GM19240 (cell line): ENCODE data around the gene PSMD13.
"Not testable (repeated sequence)": the region's sequence is repeated elsewhere in the genome, so short reads cannot be mapped to it uniquely, and the experiment has no call there.

Experiments
- DNase-seq: peaks from one replicate; pipeline ENCODE4 v3.0.0; 2011; ENCODE audit warnings: low spot score; ENCODE audit not compliant: insufficient read length

The PSMD13 gene

DNA sequence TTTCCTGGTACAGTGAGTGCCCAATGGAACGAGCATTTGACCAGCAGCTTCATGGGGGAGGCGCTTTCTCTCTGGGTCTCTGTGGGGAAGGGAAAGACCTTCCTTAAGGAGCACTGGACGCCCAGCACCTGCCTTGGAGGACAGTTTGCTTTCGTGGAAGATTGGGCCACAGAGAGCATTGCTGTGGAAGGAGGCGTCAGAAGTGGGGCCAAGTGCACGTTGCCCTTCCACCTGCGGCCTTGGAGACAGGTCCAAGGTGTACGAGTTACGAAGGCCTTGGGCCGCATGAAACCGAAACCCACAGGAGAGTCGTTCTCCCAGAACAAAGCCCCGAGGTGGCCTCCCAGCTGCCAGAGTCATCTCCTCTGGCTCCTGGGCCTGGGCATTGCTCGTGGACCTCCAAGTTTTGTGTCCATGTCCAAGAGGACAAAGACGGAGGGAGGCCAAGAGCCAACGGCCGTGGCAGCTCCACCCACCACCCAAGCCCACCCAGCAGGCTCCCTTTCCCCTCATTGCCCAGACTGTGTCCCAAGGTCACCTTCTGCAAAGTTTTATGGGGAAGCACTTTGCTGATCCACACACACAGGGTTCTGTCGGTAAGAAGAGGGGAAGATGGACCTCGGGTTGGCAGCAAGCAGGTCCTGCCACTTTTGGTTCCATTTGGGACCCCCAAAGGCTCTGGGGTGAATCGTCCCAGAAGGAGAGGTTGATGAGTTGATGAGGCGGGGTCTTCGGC lies 35.6 kb downstream of the PSMD13 start:
- DNase-seq: no peak

DNA sequence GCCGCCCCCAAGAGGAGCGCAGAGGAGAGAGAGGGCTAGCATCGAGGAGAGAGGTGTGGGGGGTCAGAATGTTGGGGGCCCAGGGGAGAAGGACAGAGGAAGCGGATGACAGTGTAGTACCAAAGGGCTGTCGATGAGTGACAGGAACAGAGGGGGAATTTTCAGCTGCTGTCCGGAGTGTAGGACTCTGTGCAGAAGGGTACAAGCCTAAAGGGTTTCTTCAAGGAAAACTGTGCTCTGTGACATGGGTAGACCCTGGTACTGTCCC lies 36.1 kb downstream of the PSMD13 start:
- DNase-seq: no peak

DNA sequence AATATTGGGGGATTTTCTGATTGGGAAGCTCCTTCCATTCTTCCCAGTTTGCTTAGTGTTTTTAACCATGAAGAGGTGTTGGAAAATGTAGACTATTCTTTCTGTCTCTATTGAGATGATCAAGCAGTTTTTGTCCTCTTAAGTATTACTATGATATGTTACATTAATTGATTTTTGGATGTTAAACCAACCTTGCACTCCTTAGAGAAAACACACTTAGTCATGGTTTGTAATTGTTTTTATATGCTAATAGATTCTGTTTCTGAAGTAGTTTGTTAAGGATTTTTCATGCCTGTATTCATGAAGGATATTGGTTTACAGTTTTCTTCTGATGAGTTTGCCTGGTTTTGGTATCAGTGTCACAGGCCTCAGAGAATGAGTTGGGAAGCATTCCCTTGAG lies 39.4 kb downstream of the PSMD13 start:
- no peak for DNase-seq

DNA sequence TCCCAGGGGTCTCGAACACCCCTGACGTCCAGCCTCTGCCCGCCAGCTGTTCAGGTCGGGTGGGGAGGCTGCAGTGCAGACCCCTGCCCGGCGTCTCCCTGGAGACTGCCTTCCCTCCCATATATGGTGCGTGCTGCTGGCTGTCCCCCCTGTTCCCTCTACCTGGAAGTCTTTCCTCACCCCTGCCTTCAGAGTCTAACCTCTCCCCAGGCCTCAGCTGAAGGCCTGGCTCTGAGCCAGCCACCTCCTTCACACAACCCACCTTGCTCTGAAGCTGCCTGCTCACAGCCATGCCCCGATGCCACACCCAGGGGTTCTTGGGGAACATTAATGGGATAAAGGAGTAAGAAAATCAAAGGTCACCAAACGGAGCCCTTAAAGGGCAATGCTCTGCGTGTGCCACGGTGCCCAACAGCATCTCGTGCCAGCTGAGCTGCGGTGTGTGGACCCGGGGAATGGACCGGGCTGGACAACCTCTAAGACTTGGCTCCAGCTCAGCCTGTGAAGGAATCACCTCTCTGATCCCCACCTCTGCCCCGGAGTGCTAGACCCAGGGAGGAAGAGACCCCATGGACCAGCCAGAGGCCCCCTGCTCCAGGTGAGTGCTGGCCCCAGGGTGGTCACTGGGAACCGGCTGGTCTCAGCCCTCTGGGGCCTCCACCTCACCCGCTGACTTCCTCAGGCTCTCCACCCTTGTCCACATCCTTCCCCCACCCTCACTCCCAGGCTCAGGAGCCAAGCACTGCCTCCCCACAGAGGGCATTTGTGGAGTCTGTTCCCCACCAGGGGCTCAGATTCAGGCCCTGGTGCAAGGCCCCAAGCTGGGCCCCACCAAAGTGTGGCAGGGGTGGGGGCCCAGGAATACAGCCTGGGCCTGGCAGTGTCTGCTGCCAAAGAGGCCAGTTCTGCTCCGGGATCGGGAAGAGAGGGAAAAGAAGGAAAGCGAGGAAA lies 41.5 kb downstream of the PSMD13 start, which contains the start of gene NLRP6:
NLRP6 (plus strand) TSS at position 407 of the 951 bp plus-strand sequence; CDS start at position 570, 163 bp downstream.
- DNase-seq: no peak

DNA sequence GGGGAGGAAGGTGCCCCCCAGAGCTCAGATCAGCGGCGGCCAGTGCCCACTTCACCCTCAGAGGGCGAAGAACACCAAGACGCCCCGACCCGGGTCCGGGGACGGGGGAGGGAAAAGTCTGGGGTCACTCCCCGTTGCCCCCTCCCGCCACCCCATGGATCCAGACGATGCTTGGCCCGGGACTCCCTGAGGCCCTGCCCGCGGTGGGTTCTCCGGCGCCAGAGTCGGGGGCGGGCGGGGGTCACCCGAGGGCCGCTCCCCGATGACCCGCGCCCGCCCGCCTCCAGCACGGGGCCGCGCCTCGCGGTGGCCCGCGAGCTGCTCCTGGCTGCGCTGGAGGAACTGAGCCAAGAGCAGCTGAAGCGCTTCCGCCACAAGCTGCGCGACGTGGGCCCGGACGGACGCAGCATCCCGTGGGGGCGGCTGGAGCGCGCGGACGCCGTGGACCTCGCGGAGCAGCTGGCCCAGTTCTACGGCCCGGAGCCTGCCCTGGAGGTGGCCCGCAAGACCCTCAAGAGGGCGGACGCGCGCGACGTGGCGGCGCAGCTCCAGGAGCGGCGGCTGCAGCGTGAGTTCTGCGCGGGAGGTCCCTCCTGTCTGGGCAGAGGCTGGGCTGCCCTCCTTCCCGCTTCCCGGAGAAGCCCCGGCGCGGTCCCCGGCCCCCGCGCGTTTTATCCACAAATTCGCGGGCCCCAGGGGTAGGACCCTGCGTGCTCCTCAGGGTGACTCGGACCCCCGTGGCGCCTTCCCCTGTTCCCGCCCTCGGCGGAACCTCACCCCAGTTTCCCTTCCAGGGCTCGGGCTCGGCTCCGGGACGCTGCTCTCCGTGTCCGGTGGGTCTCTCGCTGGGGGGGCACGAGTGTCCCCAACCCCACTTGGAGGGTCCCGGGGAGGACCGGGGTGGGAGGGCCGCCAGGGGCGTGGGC lies 42.5 kb downstream of the PSMD13 start:
- no peak for DNase-seq

DNA sequence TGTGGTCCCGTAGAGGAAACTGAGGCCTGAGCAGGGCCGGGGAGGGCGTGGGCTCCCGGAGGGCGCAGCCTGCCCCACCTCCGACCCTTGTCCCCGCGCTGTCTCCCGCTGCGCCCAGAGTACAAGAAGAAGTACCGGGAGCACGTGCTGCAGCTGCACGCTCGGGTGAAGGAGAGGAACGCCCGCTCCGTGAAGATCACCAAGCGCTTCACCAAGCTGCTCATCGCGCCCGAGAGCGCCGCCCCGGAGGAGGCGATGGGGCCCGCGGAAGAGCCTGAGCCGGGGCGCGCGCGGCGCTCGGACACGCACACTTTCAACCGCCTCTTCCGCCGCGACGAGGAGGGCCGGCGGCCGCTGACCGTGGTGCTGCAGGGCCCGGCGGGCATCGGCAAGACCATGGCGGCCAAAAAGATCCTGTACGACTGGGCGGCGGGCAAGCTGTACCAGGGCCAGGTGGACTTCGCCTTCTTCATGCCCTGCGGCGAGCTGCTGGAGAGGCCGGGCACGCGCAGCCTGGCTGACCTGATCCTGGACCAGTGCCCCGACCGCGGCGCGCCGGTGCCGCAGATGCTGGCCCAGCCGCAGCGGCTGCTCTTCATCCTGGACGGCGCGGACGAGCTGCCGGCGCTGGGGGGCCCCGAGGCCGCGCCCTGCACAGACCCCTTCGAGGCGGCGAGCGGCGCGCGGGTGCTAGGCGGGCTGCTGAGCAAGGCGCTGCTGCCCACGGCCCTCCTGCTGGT lies 43.4 kb downstream of the PSMD13 start:
- DNase-seq: no peak

DNA sequence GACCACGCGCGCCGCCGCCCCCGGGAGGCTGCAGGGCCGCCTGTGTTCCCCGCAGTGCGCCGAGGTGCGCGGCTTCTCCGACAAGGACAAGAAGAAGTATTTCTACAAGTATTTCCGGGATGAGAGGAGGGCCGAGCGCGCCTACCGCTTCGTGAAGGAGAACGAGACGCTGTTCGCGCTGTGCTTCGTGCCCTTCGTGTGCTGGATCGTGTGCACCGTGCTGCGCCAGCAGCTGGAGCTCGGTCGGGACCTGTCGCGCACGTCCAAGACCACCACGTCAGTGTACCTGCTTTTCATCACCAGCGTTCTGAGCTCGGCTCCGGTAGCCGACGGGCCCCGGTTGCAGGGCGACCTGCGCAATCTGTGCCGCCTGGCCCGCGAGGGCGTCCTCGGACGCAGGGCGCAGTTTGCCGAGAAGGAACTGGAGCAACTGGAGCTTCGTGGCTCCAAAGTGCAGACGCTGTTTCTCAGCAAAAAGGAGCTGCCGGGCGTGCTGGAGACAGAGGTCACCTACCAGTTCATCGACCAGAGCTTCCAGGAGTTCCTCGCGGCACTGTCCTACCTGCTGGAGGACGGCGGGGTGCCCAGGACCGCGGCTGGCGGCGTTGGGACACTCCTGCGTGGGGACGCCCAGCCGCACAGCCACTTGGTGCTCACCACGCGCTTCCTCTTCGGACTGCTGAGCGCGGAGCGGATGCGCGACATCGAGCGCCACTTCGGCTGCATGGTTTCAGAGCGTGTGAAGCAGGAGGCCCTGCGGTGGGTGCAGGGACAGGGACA lies 44.1 kb downstream of the PSMD13 start:
- no peak for DNase-seq

DNA sequence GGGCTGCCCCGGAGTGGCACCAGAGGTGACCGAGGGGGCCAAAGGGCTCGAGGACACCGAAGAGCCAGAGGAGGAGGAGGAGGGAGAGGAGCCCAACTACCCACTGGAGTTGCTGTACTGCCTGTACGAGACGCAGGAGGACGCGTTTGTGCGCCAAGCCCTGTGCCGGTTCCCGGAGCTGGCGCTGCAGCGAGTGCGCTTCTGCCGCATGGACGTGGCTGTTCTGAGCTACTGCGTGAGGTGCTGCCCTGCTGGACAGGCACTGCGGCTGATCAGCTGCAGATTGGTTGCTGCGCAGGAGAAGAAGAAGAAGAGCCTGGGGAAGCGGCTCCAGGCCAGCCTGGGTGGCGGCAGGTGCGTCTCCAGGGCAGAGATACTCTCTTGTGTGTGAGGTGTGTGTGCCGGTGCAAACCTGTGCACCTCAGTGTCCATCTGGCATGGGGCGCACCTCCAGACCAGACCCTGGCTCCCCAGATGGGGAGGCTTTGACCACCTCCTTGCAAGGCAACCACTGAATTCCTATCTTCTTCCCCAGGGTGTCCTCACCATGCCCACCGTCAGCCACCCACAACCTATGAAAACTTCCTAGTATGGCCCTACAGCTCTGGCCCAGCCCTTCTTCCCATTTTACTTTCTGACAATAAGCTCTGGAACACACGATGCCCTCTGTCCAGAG lies 44.8 kb downstream of the PSMD13 start:
- no peak for DNase-seq

DNA sequence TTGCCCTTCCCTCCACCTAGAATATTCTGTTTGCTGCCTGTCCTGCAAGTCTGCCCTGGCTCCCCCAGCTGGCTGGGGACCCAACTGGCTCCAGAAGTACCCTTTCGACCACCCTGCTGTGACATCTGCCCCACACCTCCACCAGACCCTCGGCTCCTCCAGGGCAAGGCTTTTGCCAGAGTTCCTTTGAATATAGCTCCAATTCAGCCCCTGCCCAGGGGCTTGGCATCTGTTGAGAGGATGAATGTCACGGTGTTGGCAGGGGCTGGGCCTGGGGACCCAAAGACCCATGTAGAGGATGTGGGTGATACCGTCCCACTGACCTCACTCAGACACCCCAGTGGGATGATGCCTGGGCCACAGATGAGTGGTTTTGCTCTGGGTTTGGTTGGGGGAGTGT lies 45.4 kb downstream of the PSMD13 start:
- no peak for DNase-seq

DNA sequence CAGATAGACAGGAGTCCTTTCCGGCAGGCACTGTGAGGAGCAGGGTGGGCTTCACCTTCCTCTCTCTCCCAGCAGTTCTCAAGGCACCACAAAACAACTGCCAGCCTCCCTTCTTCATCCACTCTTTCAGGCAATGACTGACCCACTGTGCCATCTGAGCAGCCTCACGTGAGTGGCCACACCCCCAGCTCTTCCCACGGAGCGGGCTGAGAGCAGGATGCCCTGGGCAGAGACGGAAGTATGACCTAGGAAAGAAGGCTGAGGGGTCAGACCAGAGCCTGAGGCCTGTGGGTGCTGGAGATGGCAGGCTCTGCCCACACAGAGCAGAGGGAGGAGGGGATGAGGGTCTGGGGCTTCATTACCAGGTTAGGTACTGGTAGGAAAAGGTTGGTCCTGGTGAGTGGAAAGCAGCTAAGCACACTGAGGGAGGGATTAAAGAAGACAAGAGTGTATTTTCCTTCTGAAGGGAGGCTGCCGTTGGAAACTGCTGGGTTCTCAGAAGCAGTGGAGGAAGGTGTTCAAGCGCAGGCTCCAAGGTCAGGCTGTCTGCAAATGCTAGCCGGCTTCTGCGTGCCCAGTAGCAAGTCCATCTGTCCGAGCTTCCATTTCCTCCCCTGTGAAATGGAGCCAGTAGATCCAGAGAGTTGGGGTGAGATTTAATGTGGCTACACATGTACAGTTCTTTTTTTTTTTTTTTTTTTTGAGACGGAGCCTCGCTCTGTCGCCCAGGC lies 46.0 kb downstream of the PSMD13 start:
- no peak for DNase-seq

DNA sequence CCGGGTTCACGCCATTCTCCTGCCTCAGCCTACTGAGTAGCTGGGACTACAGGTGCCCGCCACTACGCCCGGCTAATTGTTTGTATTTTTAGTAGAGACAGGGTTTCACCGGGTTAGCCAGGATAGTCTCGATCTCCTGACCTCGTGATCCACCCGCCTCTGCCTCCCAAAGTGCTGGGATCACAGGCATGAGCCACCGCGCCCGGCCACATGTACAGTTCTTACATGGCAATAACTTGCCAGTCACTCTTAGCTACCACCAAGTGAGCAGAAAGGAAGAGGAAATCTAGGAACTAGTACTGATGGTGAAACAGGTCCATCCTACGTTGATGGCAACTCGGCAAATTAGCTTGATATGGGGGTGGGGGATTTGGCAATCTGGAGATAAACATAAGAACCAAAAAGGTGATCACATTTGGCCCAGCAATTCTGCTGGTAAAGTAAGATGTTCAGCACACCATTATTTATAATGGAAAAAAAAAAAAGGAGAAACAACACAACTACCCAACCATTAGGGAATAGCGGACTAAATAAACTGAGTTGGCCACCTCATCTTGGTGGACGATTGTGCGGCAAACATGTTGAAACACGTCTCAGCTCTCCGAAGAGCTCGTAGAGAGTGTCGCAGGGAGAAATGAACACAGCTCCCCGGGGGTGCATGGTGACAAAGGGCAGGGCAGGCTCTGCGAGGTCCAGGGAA lies 46.8 kb downstream of the PSMD13 start:
- no peak for DNase-seq

DNA sequence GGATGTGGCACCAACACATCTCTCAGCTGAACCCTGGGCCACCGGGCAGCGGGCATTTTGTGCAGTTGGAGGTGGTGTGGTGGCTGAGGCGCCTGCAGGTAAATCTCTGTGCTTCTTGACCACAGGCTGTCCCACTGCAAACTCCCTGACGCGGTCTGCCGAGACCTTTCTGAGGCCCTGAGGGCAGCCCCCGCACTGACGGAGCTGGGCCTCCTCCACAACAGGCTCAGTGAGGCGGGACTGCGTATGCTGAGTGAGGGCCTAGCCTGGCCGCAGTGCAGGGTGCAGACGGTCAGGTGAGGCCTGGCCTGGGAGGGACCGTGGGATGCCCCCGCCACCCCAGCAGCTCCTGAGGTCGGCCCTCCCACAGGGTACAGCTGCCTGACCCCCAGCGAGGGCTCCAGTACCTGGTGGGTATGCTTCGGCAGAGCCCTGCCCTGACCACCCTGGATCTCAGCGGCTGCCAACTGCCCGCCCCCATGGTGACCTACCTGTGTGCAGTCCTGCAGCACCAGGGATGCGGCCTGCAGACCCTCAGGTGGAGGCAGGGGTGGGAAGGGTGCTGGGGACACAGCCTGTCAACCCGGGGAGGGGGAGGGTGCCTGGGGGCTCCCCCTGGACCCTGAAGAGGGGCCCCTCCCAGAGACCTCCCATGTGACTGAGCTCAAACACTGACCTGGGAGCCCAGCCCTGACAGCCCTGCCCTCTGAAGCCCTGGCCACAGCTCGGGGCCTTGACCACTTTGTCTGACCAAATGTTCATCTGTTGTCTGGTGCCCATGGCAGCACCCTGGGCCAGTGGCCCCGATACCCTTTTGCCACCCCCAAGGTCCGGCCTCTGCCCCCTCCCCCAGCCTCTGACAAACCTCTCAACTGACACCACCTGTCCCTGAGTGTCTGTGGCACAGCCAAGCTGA lies 47.6 kb downstream of the PSMD13 start:
- DNase-seq: no peak

DNA sequence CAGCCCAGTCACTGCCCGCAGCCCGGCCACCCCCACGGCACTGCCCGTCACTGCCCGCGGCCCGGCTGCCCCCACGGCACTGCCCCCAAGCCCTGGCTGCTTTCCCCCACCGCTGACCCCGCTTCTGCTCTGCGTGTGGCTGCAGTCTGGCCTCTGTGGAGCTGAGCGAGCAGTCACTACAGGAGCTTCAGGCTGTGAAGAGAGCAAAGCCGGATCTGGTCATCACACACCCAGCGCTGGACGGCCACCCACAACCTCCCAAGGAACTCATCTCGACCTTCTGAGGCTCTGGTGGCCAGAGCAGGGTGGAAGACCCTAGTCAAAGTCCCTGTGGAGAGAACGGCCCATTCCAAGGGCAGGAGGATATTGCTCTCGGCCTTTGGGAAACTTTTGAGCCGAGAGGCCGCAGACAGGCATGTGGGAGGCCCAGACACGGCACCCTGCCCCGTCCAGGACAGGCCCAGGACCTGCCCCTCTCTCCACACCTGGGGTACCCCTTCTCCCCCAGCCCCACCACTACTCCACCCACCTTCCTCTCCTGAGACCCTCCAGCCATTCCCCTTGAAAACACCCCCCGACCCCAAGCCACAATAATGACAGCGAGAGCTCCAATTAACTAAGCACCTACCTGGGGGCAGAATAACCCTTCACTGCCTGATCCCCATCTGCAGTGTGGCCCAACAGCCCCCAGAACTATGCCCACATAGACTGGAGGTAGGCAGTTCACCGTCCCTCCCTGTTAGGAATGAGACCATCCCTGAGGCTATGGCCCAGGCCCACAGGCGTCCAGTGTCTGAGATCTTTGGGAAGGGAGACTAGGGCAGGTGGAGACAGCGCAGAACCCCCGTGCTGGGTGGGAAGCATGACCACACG lies 48.5 kb downstream of the PSMD13 start:
- DNase-seq: no peak

DNA sequence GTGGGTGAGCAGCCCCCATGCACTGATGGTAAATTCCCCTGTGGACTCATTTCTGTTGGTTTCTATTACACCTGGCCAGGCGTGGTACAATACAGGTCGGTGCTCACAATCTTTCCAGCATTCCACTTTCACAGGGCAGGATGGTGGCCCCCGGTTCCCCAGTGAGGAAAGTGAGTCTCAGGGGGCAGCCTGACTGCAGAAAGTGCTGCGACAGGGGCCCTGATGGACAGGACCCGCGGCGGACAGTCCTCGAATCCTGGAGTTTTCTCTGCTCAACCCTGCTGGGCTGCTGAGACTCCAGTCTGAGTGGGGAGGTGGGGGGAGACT lies 49.1 kb downstream of the PSMD13 start:
- DNase-seq: no peak

DNA sequence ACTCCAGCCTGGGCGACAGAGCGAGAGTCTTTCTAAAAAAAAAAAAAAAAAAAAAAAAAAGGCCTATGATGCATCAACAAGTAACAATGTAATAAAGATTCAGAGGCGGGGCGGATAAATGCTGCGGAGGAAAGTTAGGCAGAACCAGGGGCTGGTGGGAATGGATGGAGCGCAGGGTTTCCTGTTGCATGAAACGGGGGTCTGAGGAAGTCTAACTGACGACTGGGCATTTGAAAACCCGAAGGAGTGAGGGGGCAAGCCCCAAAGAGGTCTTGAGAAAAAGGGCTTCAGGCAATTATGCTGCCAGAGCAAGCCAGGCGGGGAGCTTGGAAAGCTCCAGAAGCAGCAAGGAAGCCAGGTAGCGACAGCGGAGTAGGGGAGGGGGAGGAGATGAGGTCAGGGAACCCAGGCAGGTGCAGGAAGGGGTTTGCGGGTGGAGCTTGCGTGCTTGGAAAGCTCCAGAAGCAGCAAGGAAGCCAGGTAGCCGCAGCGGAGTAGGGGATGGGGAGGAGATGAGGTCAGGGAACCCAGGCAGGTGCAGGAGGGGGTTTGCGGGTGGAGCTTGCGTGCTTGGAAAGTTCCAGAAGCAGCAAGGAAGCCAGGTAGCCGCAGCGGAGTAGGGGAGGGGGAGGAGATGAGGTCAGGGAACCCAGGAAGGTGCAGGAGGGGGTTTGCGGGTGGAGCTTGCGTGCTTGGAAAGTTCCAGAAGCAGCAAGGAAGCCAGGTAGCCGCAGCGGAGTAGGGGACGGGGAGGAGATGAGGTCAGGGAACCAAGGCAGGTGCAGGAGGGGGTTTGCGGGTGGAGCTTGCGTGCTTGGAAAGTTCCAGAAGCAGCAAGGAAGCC lies 50.4 kb downstream of the PSMD13 start:
- DNase-seq: not testable (repeated sequence)
